Measurements from ENCODE around the gene TMEM266. TPM values are rescaled to one million over a fixed set of nuclear protein-coding genes. Genes with fewer than 3 reads are reported as not detected.

TMEM266 gene
- total RNA-seq, 1 donor from 2014 or later, result not detected

- DNase-seq, result no peak
Observed at GRCh38 chr15:76127880-76128279, 68.1 kb downstream of the TMEM266 start.

- DNase-seq, result no peak
Observed at GRCh38 chr15:76134537-76134936, 74.8 kb downstream of the TMEM266 start.

- DNase-seq, result no peak
Observed at GRCh38 chr15:76135516-76135915, 75.7 kb downstream of the TMEM266 start.

GRCh38 chr15:76138436-76138835 is 78.7 kb downstream of the TMEM266 start:
- no peak for DNase-seq

GRCh38 chr15:76139368-76140073 is 79.7 kb downstream of the TMEM266 start:
- peak; percentile 87 for DNase-seq

- DNase-seq, result no peak
Observed at GRCh38 chr15:76140074-76140464, 80.3 kb downstream of the TMEM266 start.

- DNase-seq, result no peak
Observed at GRCh38 chr15:76146812-76147211, 87.0 kb downstream of the TMEM266 start.

GRCh38 chr15:76147906-76148570 is 88.3 kb downstream of the TMEM266 start:
- peak; percentile 69 for DNase-seq

GRCh38 chr15:76149291-76149915 is 89.6 kb downstream of the TMEM266 start:
- DNase-seq, result peak; percentile 32

GRCh38 chr15:76150513-76150912 is 90.7 kb downstream of the TMEM266 start:
- DNase-seq, result no peak

- DNase-seq, result peak; percentile 88
Observed at GRCh38 chr15:76150971-76151598, 91.3 kb downstream of the TMEM266 start.

- DNase-seq, result no peak
Observed at GRCh38 chr15:76151599-76151974, 91.8 kb downstream of the TMEM266 start.

- DNase-seq, result no peak
Observed at GRCh38 chr15:76152197-76152596, 92.4 kb downstream of the TMEM266 start.

- DNase-seq, result no peak
Observed at GRCh38 chr15:76153241-76154197, 93.7 kb downstream of the TMEM266 start.

- no peak for DNase-seq
Observed at GRCh38 chr15:76155731-76156130, 95.9 kb downstream of the TMEM266 start.

GRCh38 chr15:76158226-76158625 is 98.4 kb downstream of the TMEM266 start:
- no peak for DNase-seq

GRCh38 chr15:76158815-76159214 is 99.0 kb downstream of the TMEM266 start:
- no peak for DNase-seq

- no peak for DNase-seq
Observed at GRCh38 chr15:76159282-76159681, 99.5 kb downstream of the TMEM266 start.

GRCh38 chr15:76160426-76161152 is 100.8 kb downstream of the TMEM266 start:
- DNase-seq, result peak; percentile 31

GRCh38 chr15:76161153-76162035 is 101.6 kb downstream of the TMEM266 start:
- peak; percentile 58 for DNase-seq
